Measurements from ENCODE around the gene LCLAT1. TPM values are rescaled to one million over a fixed set of nuclear protein-coding genes. Genes with fewer than 3 reads are reported as not detected.

The LCLAT1 gene
- polyA plus RNA-seq, 1 of the 3 experiments (the other 2 are of a cell fraction): 6.9 TPM

DNA sequence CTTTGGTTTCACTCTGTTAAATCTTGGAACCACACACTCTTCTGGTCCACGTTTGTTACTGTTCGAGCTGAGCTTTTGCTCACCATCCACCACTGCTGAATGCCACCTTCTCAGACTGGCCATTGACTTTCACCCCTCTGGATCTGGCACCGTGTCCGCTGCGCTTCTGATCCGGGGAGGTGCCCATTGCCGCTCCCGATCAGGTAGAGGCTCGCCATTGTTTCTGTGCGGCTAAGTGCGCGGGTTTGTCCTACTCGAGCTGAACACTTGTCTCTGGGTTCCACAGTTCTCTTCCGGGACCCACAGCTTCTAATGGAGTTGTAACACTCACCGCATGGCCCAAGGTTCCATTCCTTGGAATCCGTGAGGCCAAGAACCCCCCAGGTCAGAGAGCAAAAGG is 72.8 kb downstream of the LCLAT1 start:
- Histone ChIP-seq H3K9me2 (no peaks in the 10 kb centered on the region), H3K4me1 (ENCODE audit: control insufficient read depth in 1 of 2, insufficient read depth in 2 of 2, low read depth in 1 of 2, low read length in 1 of 2) (peaks cover 0 to 4% of the 10 kb centered on the region in 2 experiments; a peak in 2 of 4 replicates), H3K4me2 (no peak overlapping the region), H4K20me1 (ENCODE audit: insufficient read depth) (0 out of 2 replicates have a peak, but pooled peaks cover 4% of the 10 kb centered on the region), H3K9me3 (no peaks in the 10 kb centered on the region), H3K9ac (no peak overlapping the region), H3K4me3 (ENCODE audit: low read depth in 2 of 2, low read length in 1 of 2) (no peak overlapping the region), H2AFZ (ENCODE audit: low read depth) (no peak overlapping the region), H3F3A (replicated peaks; ENCODE audit: insufficient read depth) (no peaks in the 10 kb centered on the region), H3K79me2 (ENCODE audit: insufficient read depth) (peaks cover 3% of the 10 kb centered on the region; the same call in 1 of the 2 replicates), H3K27me3 (ENCODE audit: insufficient read depth) (no peaks in the 10 kb centered on the region), H3K27ac (ENCODE audit: low read depth in 2 of 2, low read length in 1 of 2) (no peak overlapping the region), H3K36me3 (replicated peaks in 1 of 2; ENCODE audit: control insufficient read depth in 1 of 2, insufficient read depth in 2 of 2, low read length in 1 of 2) (peaks cover 0 to 11% of the 10 kb centered on the region in 2 experiments)
- DNase-seq: no peak
- POLR2A ChIA-PET: no interaction called here
- CTCF ChIA-PET: no interaction called here
- 97% methylated on average over 16 of the region's 16 CpGs for WGBS (ENCODE audit: low lambda C conversion rate)
- TF ChIP-seq GATA2 (CRISPR knock-in tag; IDR thresholded peaks at IDR 0.05): no peak
- TF ChIP-seq TAF1 (IDR thresholded peaks at IDR 0.05; ENCODE audit: borderline replicate concordance, low read depth, low read length): no peak
- no peak for TF ChIP-seq JUND (IDR thresholded peaks at IDR 0.05)
- no peak for TF ChIP-seq NFIC (IDR thresholded peaks at IDR 0.05; ENCODE audit: borderline replicate concordance)

DNA sequence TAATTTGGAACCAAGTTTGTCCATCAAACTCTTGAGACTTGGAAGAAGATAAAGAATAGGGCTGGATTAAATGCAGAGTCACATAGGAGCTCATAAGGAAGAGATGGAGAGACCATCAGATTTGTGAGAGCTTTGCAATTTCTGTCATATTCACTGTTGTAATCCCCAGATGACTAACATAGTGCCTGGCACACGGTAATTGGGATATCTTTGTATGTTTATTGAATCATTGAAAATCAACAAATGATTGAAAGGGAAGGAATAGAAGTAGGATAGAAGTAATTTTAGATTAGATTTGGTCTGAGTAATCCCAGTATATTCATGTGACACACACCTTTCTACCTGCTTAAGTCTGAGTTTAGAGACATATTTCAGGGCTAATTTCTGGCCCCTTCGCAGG is 75.4 kb downstream of the LCLAT1 start:
- TF ChIP-seq YY1 (IDR thresholded peaks at IDR 0.05; ENCODE audit: low read depth) (no peak), POLR2AphosphoS5 (IDR thresholded peaks at IDR 0.05; ENCODE audit: low read depth, low read length) (no peak), ELF1 (IDR thresholded peaks at IDR 0.05) (no peak), EP300 (IDR thresholded peaks at IDR 0.05; ENCODE audit: borderline replicate concordance in 1 of 2, low read depth in 1 of 2, low read length in 1 of 2) (no peak), RCOR1 (IDR thresholded peaks at IDR 0.05; ENCODE audit: low read length) (no peak), SMC3 (IDR thresholded peaks at IDR 0.05; ENCODE audit: low read depth, low read length) (no peak), RFX5 (IDR thresholded peaks at IDR 0.05; ENCODE audit: low read length) (no peak), NFIC (IDR thresholded peaks at IDR 0.05; ENCODE audit: borderline replicate concordance) (no peak)
- TF ChIP-seq, protein P1, sequence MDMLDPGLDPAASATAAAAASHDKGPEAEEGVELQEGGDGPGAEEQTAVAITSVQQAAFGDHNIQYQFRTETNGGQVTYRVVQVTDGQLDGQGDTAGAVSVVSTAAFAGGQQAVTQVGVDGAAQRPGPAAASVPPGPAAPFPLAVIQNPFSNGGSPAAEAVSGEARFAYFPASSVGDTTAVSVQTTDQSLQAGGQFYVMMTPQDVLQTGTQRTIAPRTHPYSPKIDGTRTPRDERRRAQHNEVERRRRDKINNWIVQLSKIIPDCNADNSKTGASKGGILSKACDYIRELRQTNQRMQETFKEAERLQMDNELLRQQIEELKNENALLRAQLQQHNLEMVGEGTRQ (IDR thresholded peaks at IDR 0.05; ENCODE audit: borderline replicate concordance, low read depth, low read length): no peak
- TF ChIP-seq, protein P2, sequence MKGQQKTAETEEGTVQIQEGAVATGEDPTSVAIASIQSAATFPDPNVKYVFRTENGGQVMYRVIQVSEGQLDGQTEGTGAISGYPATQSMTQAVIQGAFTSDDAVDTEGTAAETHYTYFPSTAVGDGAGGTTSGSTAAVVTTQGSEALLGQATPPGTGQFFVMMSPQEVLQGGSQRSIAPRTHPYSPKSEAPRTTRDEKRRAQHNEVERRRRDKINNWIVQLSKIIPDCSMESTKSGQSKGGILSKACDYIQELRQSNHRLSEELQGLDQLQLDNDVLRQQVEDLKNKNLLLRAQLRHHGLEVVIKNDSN (IDR thresholded peaks at IDR 0.05; ENCODE audit: borderline replicate concordance, low read depth): no peak
- TF ChIP-seq, protein P3, sequence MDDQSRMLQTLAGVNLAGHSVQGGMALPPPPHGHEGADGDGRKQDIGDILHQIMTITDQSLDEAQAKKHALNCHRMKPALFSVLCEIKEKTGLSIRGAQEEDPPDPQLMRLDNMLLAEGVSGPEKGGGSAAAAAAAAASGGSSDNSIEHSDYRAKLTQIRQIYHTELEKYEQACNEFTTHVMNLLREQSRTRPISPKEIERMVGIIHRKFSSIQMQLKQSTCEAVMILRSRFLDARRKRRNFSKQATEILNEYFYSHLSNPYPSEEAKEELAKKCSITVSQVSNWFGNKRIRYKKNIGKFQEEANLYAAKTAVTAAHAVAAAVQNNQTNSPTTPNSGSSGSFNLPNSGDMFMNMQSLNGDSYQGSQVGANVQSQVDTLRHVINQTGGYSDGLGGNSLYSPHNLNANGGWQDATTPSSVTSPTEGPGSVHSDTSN (IDR thresholded peaks at IDR 0.05): no peak
- Histone ChIP-seq H3K4me2 (no peak overlapping the region), H3K36me3 (replicated peaks in 1 of 2; ENCODE audit: control insufficient read depth in 1 of 2, insufficient read depth in 2 of 2, low read length in 1 of 2) (peaks cover 7 to 21% of the 10 kb centered on the region in 2 experiments), H3K4me1 (ENCODE audit: control insufficient read depth in 1 of 2, insufficient read depth in 2 of 2, low read depth in 1 of 2, low read length in 1 of 2) (no peaks in the 10 kb centered on the region; a peak in 1 of 4 replicates), H4K20me1 (ENCODE audit: insufficient read depth) (no peaks in the 10 kb centered on the region), H3K4me3 (ENCODE audit: low read depth in 2 of 2, low read length in 1 of 2) (no peak overlapping the region), H3F3A (replicated peaks; ENCODE audit: insufficient read depth) (no peaks in the 10 kb centered on the region), H3K27me3 (ENCODE audit: insufficient read depth) (no peaks in the 10 kb centered on the region), H3K9ac (no peak overlapping the region), H3K9me2 (no peaks in the 10 kb centered on the region), H2AFZ (ENCODE audit: low read depth) (no peak overlapping the region), H3K79me2 (ENCODE audit: insufficient read depth) (no peaks in the 10 kb centered on the region), H3K27ac (ENCODE audit: low read depth in 2 of 2, low read length in 1 of 2) (no peak overlapping the region), H3K9me3 (no peaks in the 10 kb centered on the region)
- DNase-seq: no peak
- CTCF ChIA-PET: interaction anchor here (1.1 to 2.1 kb wide), 5 partner anchors 11 to 357 kb away, joined by 3 to 5 read pairs (median 3); no protein-coding TSS in a partner anchor
- 90% methylated on average over 2 of the region's 2 CpGs for WGBS (ENCODE audit: low lambda C conversion rate)
- POLR2A ChIA-PET: no interaction called here
